HG03108 (cell line): ENCODE measurements around the gene USP47.

Experiments used
- ATAC-seq: cut with Tn5 transposase; IDR thresholded peaks from one replicate; pipeline ENCODE4 v1.9.1; 2021; ENCODE audit warnings: moderate library complexity; ENCODE audit not compliant: unreplicated experiment

The USP47 gene

DNA sequence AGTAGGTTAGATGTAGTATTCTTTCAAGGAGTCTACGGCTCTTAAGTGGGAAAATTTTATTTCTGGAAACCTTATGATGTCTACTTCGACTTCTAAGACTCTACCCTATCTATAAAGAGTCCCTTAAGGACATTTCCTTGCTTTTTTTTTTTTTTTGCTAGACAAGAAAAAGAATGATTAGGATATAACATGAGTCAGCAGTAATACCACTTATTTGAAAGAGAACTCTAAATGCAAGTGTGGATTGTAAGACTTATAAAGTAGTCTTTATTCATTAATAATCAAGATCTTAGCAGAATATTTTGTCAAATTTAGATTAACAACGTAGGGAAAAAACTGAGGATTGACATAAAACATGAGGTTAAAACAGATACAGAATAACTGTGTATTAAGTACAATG is 95.7 kb downstream of the USP47 start:
- no peak for ATAC-seq

DNA sequence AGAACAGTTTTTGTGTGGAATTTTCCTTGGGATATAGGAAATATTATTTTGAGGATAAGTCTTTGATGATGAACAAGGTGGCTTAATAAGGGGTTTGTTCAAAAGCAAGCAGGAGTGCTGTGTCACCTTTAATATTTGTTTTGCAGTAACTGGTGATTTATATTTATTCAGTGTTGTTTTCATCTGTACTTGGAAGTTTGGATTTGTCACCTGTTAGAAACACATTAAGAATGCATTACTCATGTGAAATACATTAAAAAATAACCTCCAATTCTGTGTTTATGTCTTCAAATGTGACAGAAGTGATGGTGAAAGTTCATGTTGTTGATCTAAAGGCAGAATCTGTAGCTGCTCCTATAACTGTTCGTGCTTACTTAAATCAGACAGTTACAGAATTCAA is 96.2 kb downstream of the USP47 start:
- ATAC-seq = no peak

DNA sequence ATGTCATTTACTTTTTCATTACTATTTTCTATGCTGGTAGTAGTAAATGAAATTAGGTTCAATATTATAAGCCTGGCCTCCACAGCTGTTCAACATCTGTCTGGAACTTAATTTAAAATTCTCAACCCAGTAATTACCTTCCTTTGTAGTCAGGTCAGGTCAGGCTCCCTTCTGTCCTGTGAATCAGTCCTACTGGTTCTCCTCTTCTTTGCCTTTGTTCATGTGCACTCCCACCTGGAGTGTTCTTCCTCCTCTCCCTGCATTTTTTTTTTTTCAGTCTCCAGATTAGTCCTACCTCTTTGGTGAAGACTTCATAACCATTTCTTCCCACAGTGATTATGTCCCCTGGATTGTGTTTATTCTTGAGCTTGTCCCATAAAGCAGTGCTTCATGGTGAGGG is 98.8 kb downstream of the USP47 start:
- no peak for ATAC-seq

DNA sequence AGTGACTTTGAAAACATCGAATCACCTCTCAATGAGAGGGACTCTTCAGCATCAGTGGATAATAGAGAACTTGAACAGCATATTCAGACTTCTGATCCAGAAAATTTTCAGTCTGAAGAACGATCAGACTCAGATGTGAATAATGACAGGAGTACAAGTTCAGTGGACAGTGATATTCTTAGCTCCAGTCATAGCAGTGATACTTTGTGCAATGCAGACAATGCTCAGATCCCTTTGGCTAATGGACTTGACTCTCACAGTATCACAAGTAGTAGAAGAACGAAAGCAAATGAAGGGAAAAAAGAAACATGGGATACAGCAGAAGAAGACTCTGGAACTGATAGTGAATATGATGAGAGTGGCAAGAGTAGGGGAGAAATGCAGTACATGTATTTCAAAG is 100.9 kb downstream of the USP47 start:
- ATAC-seq = no peak

DNA sequence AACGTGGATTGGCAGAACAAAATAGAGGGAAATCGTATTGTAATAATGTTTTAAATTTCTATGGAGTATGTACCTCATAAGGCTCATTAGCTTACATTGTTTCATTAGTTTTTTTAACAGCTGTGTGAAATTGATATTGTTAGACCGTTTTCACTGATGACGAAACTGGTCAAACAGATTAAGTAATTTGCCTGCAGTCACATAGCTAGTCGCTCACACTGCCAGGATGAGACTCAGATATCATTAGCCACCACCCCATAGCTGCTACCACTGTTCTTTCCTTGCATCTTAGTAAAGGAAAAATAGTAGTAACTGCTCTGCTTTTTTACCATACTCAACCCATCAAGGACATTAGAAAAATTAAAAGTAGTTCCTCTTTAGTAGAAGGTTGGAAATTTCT is 102.7 kb downstream of the USP47 start:
- no peak for ATAC-seq

DNA sequence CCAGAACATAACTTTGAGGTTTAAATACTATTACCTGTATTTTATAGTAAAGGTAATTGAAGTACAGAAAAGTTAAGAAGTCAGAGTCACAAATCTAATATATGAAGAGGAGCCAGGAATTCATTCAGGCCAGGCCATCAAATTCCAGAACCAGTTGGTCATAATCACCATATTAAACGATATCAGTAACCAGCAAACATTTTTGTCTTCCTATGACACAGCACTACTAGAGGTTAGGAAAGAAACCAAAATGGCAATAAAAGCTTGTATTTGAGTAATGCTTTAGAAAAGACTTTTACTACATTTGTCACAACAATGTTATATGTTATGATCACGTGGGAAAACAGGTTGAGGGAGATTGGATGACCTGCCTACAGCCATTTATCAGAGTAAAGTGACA is 104.4 kb downstream of the USP47 start:
- no peak for ATAC-seq

DNA sequence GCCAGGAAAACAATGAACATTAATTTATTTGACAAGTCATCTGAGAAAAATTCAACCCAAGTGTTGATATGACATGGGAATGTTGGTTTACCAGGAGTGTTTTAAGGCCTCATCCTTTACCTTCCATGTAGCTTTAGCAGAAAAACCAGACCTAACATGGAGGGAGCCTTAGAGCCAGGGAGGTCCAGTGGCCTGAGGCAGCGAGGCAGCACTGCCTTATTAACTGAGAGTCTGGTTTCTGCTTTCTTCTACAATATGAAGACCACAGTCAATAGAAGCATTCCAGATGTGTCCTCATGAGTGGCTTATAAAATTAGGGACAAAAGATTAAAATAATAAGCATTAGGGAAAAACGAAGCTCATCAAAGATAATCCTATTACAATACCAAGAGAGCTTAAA is 105.1 kb downstream of the USP47 start:
- ATAC-seq = no peak

DNA sequence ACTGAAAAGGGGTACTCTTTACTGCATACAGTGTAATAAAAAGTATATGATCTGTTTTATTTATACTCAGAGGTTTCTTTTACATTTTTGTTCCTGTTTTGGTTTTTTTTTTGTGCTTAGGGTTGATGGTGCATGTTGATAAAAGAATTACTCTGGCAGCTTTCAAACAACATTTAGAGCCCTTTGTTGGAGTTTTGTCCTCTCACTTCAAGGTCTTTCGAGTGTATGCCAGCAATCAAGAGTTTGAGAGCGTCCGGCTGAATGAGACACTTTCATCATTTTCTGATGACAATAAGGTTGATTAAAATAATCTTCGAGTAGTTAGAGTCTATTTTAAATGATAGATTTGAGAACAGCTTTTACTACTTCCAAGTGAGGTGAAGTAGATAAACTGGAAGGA is 106.1 kb downstream of the USP47 start:
- no peak for ATAC-seq

DNA sequence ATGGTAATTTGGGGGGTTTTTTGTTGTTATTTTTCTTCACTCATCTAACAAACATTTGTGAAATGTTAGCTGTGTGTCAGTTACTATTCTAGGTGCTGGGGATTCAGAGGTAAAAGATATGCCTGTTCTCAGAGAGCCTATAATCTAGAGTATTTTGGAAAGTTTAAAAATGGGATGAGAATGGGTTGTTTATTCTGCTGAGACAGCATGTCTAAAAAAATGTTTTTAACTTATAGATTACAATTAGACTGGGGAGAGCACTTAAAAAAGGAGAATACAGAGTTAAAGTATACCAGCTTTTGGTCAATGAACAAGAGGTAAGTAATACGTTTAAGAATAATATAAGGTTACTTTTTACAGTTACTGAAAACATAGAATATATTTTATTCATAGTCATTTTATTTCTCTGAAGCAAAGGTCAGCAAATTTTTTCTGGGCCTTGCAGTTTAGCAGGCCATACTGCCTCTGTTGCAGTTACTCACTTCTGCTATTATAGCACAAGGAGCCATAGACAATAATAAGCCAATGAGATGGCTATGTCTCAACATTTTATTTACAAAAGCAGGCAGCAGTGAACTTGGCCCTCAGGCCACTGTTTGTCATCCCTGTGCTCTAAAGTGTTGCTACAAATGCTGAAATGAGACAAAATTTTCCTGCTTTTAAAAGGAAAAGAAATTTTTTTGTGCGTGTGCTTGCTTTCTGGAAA is 106.6 kb downstream of the USP47 start:
- ATAC-seq = no peak

DNA sequence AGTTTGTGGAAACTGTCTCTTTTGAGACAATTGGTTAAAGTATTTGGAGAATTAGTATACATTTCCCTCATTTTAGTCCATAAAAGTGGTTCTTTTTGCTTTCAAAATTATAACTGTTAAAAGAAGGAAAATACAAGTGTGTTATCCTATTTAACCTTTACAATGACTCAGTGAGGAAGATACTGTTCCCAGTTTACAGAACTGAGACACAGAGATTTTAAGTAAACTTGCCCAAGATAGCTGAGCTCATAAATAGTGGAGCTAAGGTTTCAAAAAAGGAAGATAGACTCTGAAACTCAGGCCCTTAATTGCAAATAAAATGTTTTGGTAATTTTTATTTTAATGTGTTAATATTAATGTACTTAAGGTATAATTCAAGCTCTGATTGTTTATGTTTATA is 107.7 kb downstream of the USP47 start:
- no peak for ATAC-seq

DNA sequence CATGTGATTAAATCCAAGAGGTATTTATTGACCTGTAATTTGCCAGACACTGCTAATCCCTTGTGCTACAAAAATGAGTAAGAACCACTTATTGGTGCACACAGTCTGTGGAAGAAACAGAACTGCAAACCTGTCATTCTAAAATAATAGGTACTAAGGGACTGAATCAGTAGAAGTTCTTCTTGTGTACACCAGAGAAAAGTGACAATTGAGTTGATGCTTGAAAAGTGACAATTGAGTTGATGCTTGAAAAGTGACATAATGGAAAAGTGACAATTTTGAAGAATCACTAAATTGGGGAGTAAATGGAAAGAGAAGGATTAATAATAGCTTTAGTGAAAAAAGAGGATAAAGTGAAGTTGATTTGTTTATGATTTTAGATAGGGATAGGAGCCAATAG is 110.3 kb downstream of the USP47 start:
- ATAC-seq = no peak

DNA sequence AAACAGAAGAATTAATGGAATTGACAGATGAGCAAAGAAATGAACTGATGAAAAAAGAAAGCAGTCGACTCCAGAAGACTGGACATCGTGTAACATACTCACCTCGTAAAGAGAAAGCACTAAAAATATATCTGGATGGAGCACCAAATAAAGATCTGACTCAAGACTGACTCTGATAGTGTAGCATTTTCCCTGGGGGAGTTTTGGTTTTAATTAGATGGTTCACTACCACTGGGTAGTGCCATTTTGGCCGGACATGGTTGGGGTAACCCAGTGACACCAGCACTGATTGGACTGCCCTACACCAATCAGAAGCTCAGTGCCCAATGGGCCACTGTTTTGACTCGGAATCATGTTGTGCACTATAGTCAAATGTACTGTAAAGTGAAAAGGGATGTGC is 114.2 kb downstream of the USP47 start:
- ATAC-seq = no peak

DNA sequence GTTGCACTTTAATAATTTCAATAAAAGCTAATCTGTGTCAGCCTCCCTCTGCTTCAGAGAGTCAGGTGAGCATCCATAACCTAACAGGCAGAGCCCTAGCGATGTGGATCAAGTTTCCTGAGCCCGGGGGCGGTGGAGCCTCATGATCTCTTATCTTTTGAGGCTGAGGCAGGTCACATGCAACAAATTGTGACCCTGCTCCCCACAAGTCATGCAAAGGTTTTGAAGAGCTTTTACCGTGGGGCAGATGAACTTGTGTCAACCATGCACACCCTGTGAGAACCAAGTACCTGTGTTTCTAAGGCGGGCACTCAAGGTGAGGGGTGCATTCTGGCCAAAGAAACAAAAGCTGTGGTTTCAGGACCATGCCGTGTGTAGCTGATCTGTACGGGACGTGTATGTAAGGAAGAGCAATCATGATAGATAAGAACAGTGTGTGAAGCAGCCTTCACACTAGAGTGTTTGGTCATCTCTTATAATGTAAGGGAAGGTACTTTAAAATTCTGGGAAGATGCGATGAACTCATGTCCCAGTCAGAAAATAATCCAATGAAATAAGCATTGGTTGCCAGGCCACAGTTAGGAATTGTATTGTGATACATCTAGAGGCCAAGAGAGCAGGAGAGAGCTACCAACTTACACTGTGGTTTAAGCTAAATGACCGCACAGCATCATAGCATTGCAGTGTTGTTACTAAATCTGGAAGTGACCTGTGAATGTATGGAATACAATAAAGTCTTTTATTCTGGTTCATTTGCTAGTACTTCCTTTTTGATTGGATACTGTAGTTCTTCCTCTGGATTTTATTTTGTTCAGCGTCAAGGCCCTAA is 116.8 kb downstream of the USP47 start:
- ATAC-seq = no peak

DNA sequence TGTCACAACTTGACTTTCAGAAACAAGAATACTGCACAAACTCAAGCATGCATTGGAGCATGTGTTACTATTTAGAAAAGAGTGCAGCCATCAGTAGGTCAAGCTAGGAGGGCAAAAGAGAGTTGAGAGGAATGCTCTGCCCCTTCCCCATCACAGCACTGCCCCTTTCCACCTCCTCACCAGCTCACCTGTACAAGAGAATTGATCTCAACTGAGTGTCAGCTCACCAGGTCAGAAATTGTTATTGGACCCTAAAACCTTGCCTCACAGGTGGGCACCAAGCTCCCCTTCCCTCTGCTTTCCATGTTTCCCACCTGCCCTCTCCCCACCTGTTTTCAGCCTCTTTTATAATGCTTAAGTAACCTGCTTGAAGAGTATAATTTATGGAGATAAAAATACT is 117.8 kb downstream of the USP47 start:
- ATAC-seq = no peak

DNA sequence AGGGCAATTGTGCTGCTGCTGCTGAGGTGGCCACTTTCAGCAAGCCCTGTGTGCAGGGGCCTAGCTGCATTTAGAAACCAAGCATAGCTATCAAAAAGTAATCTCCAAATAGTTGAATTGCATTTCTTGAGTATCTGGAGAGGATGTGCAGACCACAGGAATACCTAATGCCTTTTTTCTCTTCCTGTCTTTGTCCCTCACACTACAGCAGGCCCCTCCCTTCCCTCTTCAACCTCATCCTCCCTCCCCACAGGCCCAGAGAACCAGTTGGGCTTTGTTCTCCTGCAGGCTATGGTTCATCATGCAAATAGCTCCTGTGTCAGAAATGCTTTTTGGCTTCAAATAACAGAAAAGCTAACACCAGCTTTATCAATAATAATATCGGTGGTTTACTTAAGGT is 118.9 kb downstream of the USP47 start:
- ATAC-seq = no peak

DNA sequence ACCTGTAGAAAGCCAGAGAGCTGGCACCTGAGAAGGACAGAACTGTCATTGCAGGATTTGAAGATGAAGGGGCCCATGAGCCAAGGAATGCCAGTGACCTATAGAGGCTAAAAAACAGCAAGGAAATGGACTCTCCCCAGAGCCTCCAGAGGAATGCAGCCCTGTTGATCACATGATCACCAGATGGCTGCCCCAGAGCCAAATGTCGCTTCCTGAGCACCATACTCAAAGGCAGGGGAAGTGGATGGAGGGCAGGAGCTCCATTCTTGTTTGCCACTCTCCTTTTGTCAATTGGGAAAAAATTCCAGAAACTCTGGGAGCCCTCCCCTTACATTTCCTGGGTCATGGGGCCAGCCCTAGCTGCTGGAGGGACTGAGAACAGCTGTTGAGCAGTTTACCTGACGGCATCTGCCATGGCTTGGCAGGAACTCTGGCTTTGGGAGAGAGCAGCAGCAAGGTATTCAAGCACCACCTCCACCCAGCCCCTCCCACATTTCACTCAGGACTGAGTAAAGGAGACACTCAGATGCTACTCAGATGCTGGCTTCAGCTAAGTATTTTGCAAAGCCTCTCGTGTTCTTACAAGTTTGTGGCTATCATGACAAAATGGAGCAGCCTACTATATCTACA is 119.7 kb downstream of the USP47 start:
- no peak for ATAC-seq

DNA sequence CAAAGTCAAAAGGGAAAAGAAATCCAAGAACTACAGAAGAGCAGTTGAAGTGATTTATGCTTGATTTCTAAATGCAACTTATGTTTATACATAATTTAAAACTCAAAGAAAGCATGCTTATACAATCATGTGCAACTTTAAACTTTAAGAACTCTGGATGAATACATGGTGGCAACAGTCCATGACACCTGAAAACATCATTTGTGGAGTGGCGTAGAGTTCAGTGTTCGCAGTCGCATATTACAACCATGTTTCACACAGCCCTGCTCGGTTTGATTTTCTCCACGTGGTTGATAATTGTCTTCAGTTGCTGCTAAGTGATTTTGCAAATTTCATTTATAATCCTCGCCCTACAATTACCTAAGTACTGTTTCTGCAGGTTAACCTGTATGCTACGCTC is 121.3 kb downstream of the USP47 start:
- no peak for ATAC-seq

DNA sequence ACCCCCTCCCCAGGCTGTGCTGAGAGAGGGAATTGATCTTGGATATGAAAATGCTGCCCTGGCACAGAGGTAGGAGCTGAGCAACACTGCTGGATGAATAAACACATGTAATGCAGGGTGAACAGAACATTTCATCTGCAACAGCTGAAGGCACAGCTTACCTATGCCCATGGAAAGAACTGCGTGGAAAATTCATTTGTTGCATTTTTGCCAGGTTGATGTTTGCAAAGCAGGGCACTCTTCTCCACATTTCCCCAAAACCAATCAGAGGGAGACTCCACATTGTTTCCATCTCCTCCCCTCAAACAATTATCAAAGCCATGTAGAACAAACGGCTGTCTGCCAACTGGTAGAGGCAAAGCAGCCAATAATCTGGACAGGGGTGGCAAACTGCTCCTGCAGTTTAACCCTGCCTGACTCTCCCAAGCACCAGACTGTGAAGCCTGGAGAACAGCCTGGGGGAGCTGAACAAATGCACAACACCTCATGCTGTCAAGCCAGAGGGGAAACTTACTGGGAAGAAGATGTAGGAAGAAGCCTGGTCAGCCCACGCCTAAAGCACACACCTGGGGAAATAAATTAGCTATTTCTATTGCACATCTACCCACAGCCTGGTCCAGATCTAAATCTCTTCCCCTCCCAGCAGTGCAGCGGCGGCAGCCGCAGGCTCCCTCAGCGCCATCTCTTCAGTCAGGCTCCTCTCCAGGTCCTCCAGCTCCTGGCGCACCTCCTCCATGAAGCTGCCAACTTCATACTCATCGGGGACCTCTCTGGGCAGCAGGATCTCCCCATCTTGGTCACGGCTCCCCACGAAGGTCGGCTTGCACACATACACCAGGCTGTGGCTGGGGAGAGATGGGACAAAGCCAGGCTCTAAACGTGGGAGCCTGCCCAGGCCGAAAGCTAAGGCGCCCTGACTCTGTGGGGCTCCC is 122.3 kb downstream of the USP47 start:
- ATAC-seq = no peak

DNA sequence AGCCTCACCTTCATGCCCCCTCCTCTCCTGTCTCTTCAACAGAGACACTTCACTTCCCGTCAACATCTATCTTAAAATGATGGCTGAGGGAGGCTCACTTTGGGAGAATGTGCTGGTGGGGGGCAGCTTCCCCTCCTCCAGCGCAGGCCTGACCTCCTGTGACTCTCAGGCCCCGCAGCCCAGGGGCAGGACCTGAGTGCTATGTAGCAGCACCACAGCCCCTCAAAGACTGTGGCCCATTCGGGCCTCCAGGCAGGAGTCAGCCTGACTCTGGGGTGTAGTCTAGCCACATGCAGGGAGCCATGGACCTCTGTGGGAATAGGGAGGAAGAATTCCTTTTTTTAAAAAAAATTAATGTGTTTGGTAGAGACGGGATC is 123.0 kb downstream of the USP47 start:
- ATAC-seq = no peak

DNA sequence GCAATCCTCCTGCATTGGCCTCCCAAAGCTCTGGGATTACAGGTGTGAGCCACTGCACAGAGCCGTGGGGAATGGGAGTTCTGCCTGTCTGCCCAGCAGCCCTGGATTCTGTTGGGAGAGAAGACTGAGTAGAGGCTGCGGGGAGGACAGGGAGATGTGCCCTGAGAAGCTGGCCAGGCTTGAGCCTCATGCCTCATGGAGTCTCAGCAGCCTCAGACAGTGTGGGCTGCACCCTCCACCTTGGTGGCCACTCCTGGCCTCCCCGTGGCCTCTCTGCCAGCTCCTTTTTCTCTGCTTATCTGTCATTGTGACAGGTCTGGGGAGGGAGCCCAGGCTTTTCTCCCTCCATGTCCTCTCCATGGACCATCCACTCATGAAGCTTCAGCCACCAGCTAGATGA is 123.4 kb downstream of the USP47 start:
- no peak for ATAC-seq

DNA sequence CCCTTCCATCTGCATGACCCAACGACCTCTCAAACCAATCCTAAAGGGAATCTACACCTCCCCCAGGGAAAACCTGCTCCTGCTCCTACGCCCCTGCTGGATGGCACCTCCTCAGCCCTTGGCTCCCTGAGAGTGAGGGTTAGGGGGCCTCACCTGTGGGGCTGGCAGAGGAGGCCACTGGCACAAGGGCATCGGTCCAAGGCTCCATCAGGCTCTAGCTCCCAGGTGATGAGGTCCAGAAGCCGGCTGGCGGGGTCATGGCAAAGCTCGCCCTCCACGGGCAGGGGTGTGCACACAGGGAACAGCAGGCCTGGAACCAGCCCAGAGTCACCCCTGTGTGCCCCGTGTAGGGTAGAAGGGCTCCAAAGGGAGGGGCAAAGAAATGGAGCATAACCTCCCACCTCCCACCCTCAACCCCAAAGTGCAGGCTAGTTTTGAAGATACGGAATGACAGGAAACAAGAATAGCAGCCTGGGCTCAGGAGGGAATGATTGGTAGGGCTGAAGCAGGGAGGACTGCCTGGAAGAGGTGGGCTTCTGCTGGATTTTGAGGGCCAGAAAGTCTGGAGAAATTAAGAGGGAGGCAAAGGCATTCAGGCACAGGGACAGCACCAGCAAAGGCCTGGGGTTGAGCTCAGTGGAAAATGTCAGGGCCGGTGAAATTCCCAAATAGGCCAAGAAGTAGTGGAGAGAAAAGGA is 124.0 kb downstream of the USP47 start:
- no peak for ATAC-seq
